OCI-LY3 (cell line): ENCODE data around the gene NCF4.

Experiments used
- H2AFZ ChIP-seq: fragments of 200-600, 300-600 bp; shearing (Covaris generic); 2 replicates; pipeline ENCODE4 v1.6.0; 2014; ENCODE audit warnings: antibody characterized with exemption, low read depth, low read length
- H3K27ac ChIP-seq: fragments of 200-600, 300-600 bp; sonication (generic); 2 replicates; pipeline ENCODE4 v1.5.1; 2014; ENCODE audit warnings: mild to moderate bottlenecking, low read length, moderate library complexity, mixed read lengths
- H3K27me3 ChIP-seq: fragments of 200-600, 300-600 bp; sonication (generic); 2 replicates; pipeline ENCODE4 v1.6.1; 2014; ENCODE audit warnings: low read depth, low read length, mixed read lengths
- H3K36me3 ChIP-seq: fragments of 200-600, 300-600 bp; sonication (generic); replicated peaks from 2 replicates; pipeline ENCODE3; 2014; ENCODE audit warnings: low read depth, low read length, mixed read lengths
- H3K4me1 ChIP-seq: fragments of 300-600, 200-600 bp; sonication (generic); 2 replicates; pipeline ENCODE4 v1.6.1; 2014; ENCODE audit warnings: low read length, mixed read lengths
- H3K4me2 ChIP-seq: fragments of 200-600, 300-600 bp; sonication (generic); 2 replicates; pipeline ENCODE4 v1.6.1; 2014; ENCODE audit warnings: low read length, mixed read lengths
- H3K4me3 ChIP-seq: fragments of 300-600, 200-600 bp; sonication (generic); 2 replicates; pipeline ENCODE4 v1.5.1; 2014; ENCODE audit warnings: antibody characterized with exemption, mild to moderate bottlenecking, low read length, moderate library complexity
- H3K79me2 ChIP-seq: fragments of 300-600, 200-600 bp; shearing (Covaris generic); 2 replicates; pipeline ENCODE4 v1.6.1; 2014; ENCODE audit warnings: mild to moderate bottlenecking, low read length, mixed read lengths
- H3K9ac ChIP-seq: fragments of 300-600, 200-600 bp; shearing (Covaris generic); 2 replicates; pipeline ENCODE4 v1.6.0; 2014; ENCODE audit warnings: mild to moderate bottlenecking, low read length, moderate library complexity
- H3K9me3 ChIP-seq: fragments of 200-600, 300-600 bp; shearing (Covaris generic); 2 replicates; pipeline ENCODE4 v1.6.1; 2014; ENCODE audit warnings: low read length, mixed read lengths; ENCODE audit not compliant: insufficient read depth
- H4K20me1 ChIP-seq: fragments of 200-600, 300-600 bp; sonication (generic); 2 replicates; pipeline ENCODE4 v1.6.1; 2016; ENCODE audit warnings: low read length, mixed read lengths; ENCODE audit not compliant: insufficient read depth
- EZH2phosphoT487 ChIP-seq: fragments of 200-600 bp; shearing (Covaris generic); IDR thresholded peaks from 2 replicates; pipeline ENCODE4 v1.6.1; 2018; ENCODE audit warnings: antibody characterized with exemption, mixed run types, low read depth
- TF ChIP-seq, protein P1 (sequence below): fragments of 200-600, 300-600 bp; sonication (generic); IDR thresholded peaks from 2 replicates; pipeline ENCODE4 v1.5.1; 2014; ENCODE audit warnings: antibody characterized with exemption, low read length, low read depth

The NCF4 gene

DNA sequence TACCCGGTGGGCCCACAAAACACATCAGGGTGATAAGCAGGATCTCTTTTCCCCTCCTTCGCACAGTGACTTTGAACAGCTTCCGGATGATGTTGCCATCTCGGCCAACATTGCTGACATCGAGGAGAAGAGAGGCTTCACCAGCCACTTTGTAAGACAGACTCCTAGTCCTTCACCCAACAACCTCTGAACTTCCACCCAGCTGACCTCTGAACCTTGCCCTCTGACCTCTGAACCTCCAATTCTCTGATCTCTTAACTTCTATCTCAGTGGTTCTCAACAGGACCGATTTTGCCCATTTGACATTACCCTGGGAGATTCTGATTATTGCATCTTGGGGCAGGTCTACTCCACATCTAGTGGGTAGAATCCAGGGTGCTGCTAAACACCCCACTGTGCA lies 3.2 kb downstream of the NCF4 start:
- Histone ChIP-seq H4K20me1 (no peaks in the 10 kb centered on the region), H3K27ac (peak overlapping the region; percentile 92), H3K79me2 (0 out of 2 replicates have a peak, but pooled peaks cover 2% of the 10 kb centered on the region), H3K4me2 (no peak overlapping the region), H3K4me1 (peaks cover 87% of the 10 kb centered on the region), H3K36me3 (peaks cover 8% of the 10 kb centered on the region), H3K9ac (peak overlapping the region; percentile 51; the same call in 1 of the 2 replicates), H3K27me3 (no peaks in the 10 kb centered on the region), H2AFZ (no peak overlapping the region), H3K4me3 (no peak overlapping the region), H3K9me3 (no peaks in the 10 kb centered on the region)
- TF ChIP-seq, protein P1, sequence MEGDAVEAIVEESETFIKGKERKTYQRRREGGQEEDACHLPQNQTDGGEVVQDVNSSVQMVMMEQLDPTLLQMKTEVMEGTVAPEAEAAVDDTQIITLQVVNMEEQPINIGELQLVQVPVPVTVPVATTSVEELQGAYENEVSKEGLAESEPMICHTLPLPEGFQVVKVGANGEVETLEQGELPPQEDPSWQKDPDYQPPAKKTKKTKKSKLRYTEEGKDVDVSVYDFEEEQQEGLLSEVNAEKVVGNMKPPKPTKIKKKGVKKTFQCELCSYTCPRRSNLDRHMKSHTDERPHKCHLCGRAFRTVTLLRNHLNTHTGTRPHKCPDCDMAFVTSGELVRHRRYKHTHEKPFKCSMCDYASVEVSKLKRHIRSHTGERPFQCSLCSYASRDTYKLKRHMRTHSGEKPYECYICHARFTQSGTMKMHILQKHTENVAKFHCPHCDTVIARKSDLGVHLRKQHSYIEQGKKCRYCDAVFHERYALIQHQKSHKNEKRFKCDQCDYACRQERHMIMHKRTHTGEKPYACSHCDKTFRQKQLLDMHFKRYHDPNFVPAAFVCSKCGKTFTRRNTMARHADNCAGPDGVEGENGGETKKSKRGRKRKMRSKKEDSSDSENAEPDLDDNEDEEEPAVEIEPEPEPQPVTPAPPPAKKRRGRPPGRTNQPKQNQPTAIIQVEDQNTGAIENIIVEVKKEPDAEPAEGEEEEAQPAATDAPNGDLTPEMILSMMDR, result no peak
- no peak for TF ChIP-seq EZH2phosphoT487

- peaks cover 9% of the 10 kb centered on the region; the same call in 1 of the 2 replicates for H3K79me2 ChIP-seq
- no peaks in the 10 kb centered on the region for H3K27me3 ChIP-seq
- H2AFZ ChIP-seq, result no peak overlapping the region
- H4K20me1 ChIP-seq, result no peaks in the 10 kb centered on the region
- H3K4me1 ChIP-seq, result peaks cover 87% of the 10 kb centered on the region
- TF ChIP-seq, protein P1, result no peak
- TF ChIP-seq EZH2phosphoT487, result no peak
- H3K9ac ChIP-seq, result peak overlapping the region; percentile 51; the same call in 1 of the 2 replicates
- peak overlapping the region; percentile 51 for H3K4me2 ChIP-seq
- H3K27ac ChIP-seq, result peak overlapping the region; percentile 92
- H3K36me3 ChIP-seq, result peaks cover 8% of the 10 kb centered on the region
- H3K9me3 ChIP-seq, result no peaks in the 10 kb centered on the region
- peak overlapping the region; percentile 5; the same call in 1 of the 2 replicates for H3K4me3 ChIP-seq
These were observed 3.8 kb downstream of the NCF4 start for GRCh38 chr22:36864454-36865215.

- H4K20me1 ChIP-seq, result no peaks in the 10 kb centered on the region
- H3K4me1 ChIP-seq, result peaks cover 87% of the 10 kb centered on the region
- TF ChIP-seq, protein P1, result no peak
- TF ChIP-seq EZH2phosphoT487, result no peak
- H3K9ac ChIP-seq, result peak overlapping the region; percentile 51; the same call in 1 of the 2 replicates
- H3K27ac ChIP-seq, result peak overlapping the region; percentile 92
- no peak overlapping the region for H2AFZ ChIP-seq
- peaks cover 13% of the 10 kb centered on the region; the same call in 1 of the 2 replicates for H3K79me2 ChIP-seq
- H3K36me3 ChIP-seq, result peaks cover 8% of the 10 kb centered on the region
- no peaks in the 10 kb centered on the region for H3K9me3 ChIP-seq
- no peaks in the 10 kb centered on the region for H3K27me3 ChIP-seq
- H3K4me2 ChIP-seq, result peak overlapping the region; percentile 51
- H3K4me3 ChIP-seq, result peak overlapping the region; percentile 5; the same call in 1 of the 2 replicates
These were observed 4.5 kb downstream of the NCF4 start for GRCh38 chr22:36865346-36865745.

GRCh38 chr22:36867695-36868094 lies 6.9 kb downstream of the NCF4 start:
- Histone ChIP-seq H3K9ac (no peak overlapping the region), H3K4me1 (peaks cover 79% of the 10 kb centered on the region), H4K20me1 (no peaks in the 10 kb centered on the region), H3K79me2 (peaks cover 13% of the 10 kb centered on the region; the same call in 1 of the 2 replicates), H3K4me2 (no peak overlapping the region), H3K27ac (no peak overlapping the region), H3K4me3 (no peak overlapping the region), H3K9me3 (no peaks in the 10 kb centered on the region), H3K36me3 (peaks cover 8% of the 10 kb centered on the region), H2AFZ (no peak overlapping the region), H3K27me3 (no peaks in the 10 kb centered on the region)
- TF ChIP-seq, protein P1, result no peak
- TF ChIP-seq EZH2phosphoT487, result no peak
